ENCODE results near the gene PDK4. TPM values are rescaled to one million over a fixed set of nuclear protein-coding genes. Genes with fewer than 3 reads are reported as not detected.

PDK4 gene
- total and polyA plus RNA-seq, 9 of the 15 experiments (the other 6 are each of a cell fraction or from before 2014, with no cell fraction given): 0.03 to 0.24 (median 0.08) TPM; not detected in 2

DNA sequence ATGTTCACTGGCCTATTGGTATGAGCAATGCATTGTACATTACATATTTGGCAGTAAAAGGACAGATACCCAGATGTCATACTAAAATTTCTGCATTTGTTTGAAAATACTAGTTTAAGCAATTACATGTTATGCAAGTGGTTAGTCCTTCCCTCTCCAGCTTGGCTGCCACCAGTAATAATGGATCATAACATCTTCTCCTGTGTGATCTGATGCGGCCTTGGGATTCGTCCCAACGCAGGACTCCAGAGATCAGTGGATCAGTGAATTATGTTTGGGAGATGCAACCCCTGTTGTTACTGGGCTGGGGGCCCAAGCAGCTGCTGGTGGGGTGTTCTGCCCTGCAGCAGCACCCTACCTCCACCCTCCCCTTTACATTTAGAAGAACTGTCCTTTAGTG is 11.2 kb upstream of the PDK4 start:
- no peak overlapping the region for H3K9ac ChIP-seq (ENCODE audit: insufficient read depth in 1 of 2, low read depth in 2 of 2, low read length in 2 of 2)
- H3K4me2 ChIP-seq (ENCODE audit: insufficient read depth, low read length): no peak overlapping the region
- TF ChIP-seq NEUROD1 (IDR thresholded peaks at IDR 0.05; ENCODE audit: borderline replicate concordance, low read depth, low read length, partially characterized antibody) (no peak), SETDB1 (IDR thresholded peaks at IDR 0.05; ENCODE audit: low read length) (no peak), ZNF23 (CRISPR knock-in tag; IDR thresholded peaks at IDR 0.05) (no peak), HDAC2 (IDR thresholded peaks at IDR 0.05) (no peak), SMAD1 (IDR thresholded peaks at IDR 0.05; ENCODE audit: low read depth, low read length, partially characterized antibody) (no peak), STAG1 (CRISPR knock-in tag; IDR thresholded peaks at IDR 0.05; ENCODE audit: borderline replicate concordance) (no peak), ESRRA (IDR thresholded peaks at IDR 0.05; ENCODE audit: borderline replicate concordance, low read depth) (no peak), CTBP1 (IDR thresholded peaks at IDR 0.05; ENCODE audit: borderline replicate concordance) (no peak), KDM1A (IDR thresholded peaks at IDR 0.05) (no peak), CHD4 (IDR thresholded peaks at IDR 0.05; ENCODE audit: insufficient read depth, insufficient replicate concordance, low read depth, low read length, poor library complexity, severe bottlenecking) (no peak), ELF4 (CRISPR knock-in tag; IDR thresholded peaks at IDR 0.05) (no peak), ZNF184 (CRISPR knock-in tag; IDR thresholded peaks at IDR 0.05) (no peak), U2AF1 (optimal IDR thresholded peaks at IDR 0.05; ENCODE audit: low read depth, low read length) (no peak), ATF7 (IDR thresholded peaks at IDR 0.05) (no peak), CBFB (CRISPR knock-in tag; IDR thresholded peaks at IDR 0.05) (no peak), ZNF766 (CRISPR knock-in tag; conservative IDR thresholded peaks at IDR 0.05) (no peak)
- no peak for FAIRE-seq
- H3K9me3 ChIP-seq (replicated peaks; ENCODE audit: control insufficient read depth, insufficient read depth, low read depth, low read length): no peaks in the 10 kb centered on the region
- ATAC-seq: no peak
- H3K27ac ChIP-seq (ENCODE audit: extremely low read depth, low read depth, low read length): no peak overlapping the region
- no TSS peak for BruUV-seq (replicated peaks)
- no peaks in the 10 kb centered on the region for H4K20me1 ChIP-seq (replicated peaks; ENCODE audit: control insufficient read depth, insufficient read depth, low read length)
- ChIA-PET CTCF (ENCODE audit: low intra/inter-chr PET ratio) (no interaction called here), POLR2A (interaction anchor here (0.6 kb wide), 1 partner anchor 265 kb away, joined by 3 read pairs; no protein-coding TSS in a partner anchor)
- no peaks in the 10 kb centered on the region for H3K27me3 ChIP-seq (ENCODE audit: control insufficient read depth in 2 of 2, insufficient read depth in 2 of 2, low read length in 2 of 2)
- no peaks in the 10 kb centered on the region for H3K36me3 ChIP-seq (ENCODE audit: control insufficient read depth, insufficient read depth, low read length)
- H3K4me3 ChIP-seq: no peak overlapping the region
- in situ Hi-C loops (cut with MboI): no loop called here
- H2AFZ ChIP-seq (ENCODE audit: low read depth, low read length): no peak overlapping the region
- 17% methylated on average over 3 of the region's 3 CpGs for WGBS (ENCODE audit: insufficient coverage, low coverage, missing lambda C conversion rate)
- peaks cover 7 to 8% of the 10 kb centered on the region in 2 experiments; a peak in 4 of 5 replicates for H3K4me1 ChIP-seq (replicated peaks in 1 of 2; ENCODE audit: control insufficient read depth in 2 of 2, insufficient read depth in 2 of 2, low read length in 2 of 2)
- intact Hi-C loops (cut with micrococcal nuclease): no loop called here
- DNase-seq (ENCODE audit: extremely low read depth in 1 of 4, low spot score in 3 of 4): no peak
- no peaks in the 10 kb centered on the region for H3K9me1 ChIP-seq (ENCODE audit: control insufficient read depth, insufficient read depth, low read length)
- H3K79me2 ChIP-seq (ENCODE audit: control insufficient read depth, insufficient read depth, low read length): no peaks in the 10 kb centered on the region

Measured in K562 (cell line).